ENCODE data around the gene GAL3ST3.

- TF ChIP-seq POLR2A (IDR thresholded peaks at IDR 0.05): no peak
- no peak for TF ChIP-seq CTCF (IDR thresholded peaks at IDR 0.05)
- TF ChIP-seq POLR2AphosphoS5 (IDR thresholded peaks at IDR 0.05): no peak
These were observed 12.6 kb downstream of the GAL3ST3 start for GRCh38 chr11:66036334-66036710.
